ENCODE data around the gene CSAG3. TPM values are rescaled to one million over a fixed set of nuclear protein-coding genes. Genes with fewer than 3 reads are reported as not detected.
"Not testable (repeated sequence)": the region's sequence is repeated elsewhere in the genome, so short reads cannot be mapped to it uniquely, and the experiment has no call there.

Gene CSAG3
- not detected for total RNA-seq

GRCh38 chrX:152758918-152759317, at the start of gene CSAG3:
Gene CSAG3 (plus strand): TSS chrX:152759218.
- DNase-seq; H3K4me3 Mint-ChIP-seq; H3K27me3 Mint-ChIP-seq (ENCODE audit: low read depth); H3K36me3 Mint-ChIP-seq (ENCODE audit: insufficient read depth); H3K4me1 Mint-ChIP-seq (ENCODE audit: low read depth); ATAC-seq; H3K9me3 Mint-ChIP-seq: not testable (repeated sequence)

- not testable (repeated sequence) for H3K36me3 Mint-ChIP-seq (ENCODE audit: insufficient read depth); H3K27me3 Mint-ChIP-seq (ENCODE audit: low read depth); H3K4me1 Mint-ChIP-seq (ENCODE audit: low read depth); H3K4me3 Mint-ChIP-seq; DNase-seq; H3K9me3 Mint-ChIP-seq; ATAC-seq
Measured at GRCh38 chrX:152713195-152713594, 45.8 kb upstream of the CSAG3 start.

GRCh38 chrX:152713815-152714787, 44.9 kb upstream of the CSAG3 start, which contains the start of gene MAGEA2B:
Gene MAGEA2B (plus strand): TSS chrX:152714628. CDS start chrX:152717107, 2,479 bp downstream.
- not testable (repeated sequence) for H3K27me3 Mint-ChIP-seq (ENCODE audit: low read depth); H3K4me3 Mint-ChIP-seq; H3K9me3 Mint-ChIP-seq; ATAC-seq; H3K36me3 Mint-ChIP-seq (ENCODE audit: insufficient read depth); H3K4me1 Mint-ChIP-seq (ENCODE audit: low read depth); DNase-seq

GRCh38 chrX:152725409-152725808, 33.6 kb upstream of the CSAG3 start:
- Mint-ChIP-seq H3K36me3 (ENCODE audit: insufficient read depth) (no peaks in the 10 kb centered on the region), H3K4me1 (ENCODE audit: low read depth) (no peaks in the 10 kb centered on the region), H3K27me3 (ENCODE audit: low read depth) (peaks cover 10% of the 10 kb centered on the region), H3K9me3 (no peaks in the 10 kb centered on the region), H3K4me3 (no peak overlapping the region)
- ATAC-seq, result no peak
- DNase-seq, result no peak

GRCh38 chrX:152733261-152733975, 25.6 kb upstream of the CSAG3 start, which contains the start of the genes CSAG1 and MAGEA12:
Gene CSAG1 (minus strand): TSS chrX:152733721. CDS start chrX:152732460, 1,261 bp downstream.
Gene MAGEA12 (plus strand): TSS chrX:152733757. CDS start chrX:152736162, 2,405 bp downstream.
- no peak for DNase-seq
- H3K27me3 Mint-ChIP-seq (ENCODE audit: low read depth), result peaks cover 6% of the 10 kb centered on the region
- no peak within 1 kb of the TSS for H3K4me3 Mint-ChIP-seq
- H3K9me3 Mint-ChIP-seq, result no peaks in the 10 kb centered on the region
- H3K36me3 Mint-ChIP-seq (ENCODE audit: insufficient read depth), result no peaks in the 10 kb centered on the region
- no peaks in the 10 kb centered on the region for H3K4me1 Mint-ChIP-seq (ENCODE audit: low read depth)
- no peak for ATAC-seq

GRCh38 chrX:152734143-152734858, 24.7 kb upstream of the CSAG3 start:
- not testable (repeated sequence) for ATAC-seq; DNase-seq; H3K9me3 Mint-ChIP-seq; H3K27me3 Mint-ChIP-seq (ENCODE audit: low read depth); H3K36me3 Mint-ChIP-seq (ENCODE audit: insufficient read depth); H3K4me3 Mint-ChIP-seq; H3K4me1 Mint-ChIP-seq (ENCODE audit: low read depth)

GRCh38 chrX:152735101-152735500, 23.9 kb upstream of the CSAG3 start:
- no peak overlapping the region for H3K4me3 Mint-ChIP-seq
- peaks cover 3% of the 10 kb centered on the region for H3K27me3 Mint-ChIP-seq (ENCODE audit: low read depth)
- DNase-seq (no peak), ATAC-seq (no peak)
- no peaks in the 10 kb centered on the region for H3K9me3 Mint-ChIP-seq
- H3K4me1 Mint-ChIP-seq (ENCODE audit: low read depth), result no peaks in the 10 kb centered on the region
- H3K36me3 Mint-ChIP-seq (ENCODE audit: insufficient read depth), result no peaks in the 10 kb centered on the region

GRCh38 chrX:152735860-152736511, 23.0 kb upstream of the CSAG3 start:
- ATAC-seq (no peak), DNase-seq (no peak)
- Mint-ChIP-seq H3K27me3 (ENCODE audit: low read depth) (peaks cover 3% of the 10 kb centered on the region), H3K36me3 (ENCODE audit: insufficient read depth) (no peaks in the 10 kb centered on the region), H3K4me3 (no peak overlapping the region), H3K4me1 (ENCODE audit: low read depth) (no peaks in the 10 kb centered on the region), H3K9me3 (no peaks in the 10 kb centered on the region)

GRCh38 chrX:152736528-152736927, 22.5 kb upstream of the CSAG3 start:
- not testable (repeated sequence) for DNase-seq; H3K9me3 Mint-ChIP-seq; H3K4me1 Mint-ChIP-seq (ENCODE audit: low read depth); H3K27me3 Mint-ChIP-seq (ENCODE audit: low read depth); H3K36me3 Mint-ChIP-seq (ENCODE audit: insufficient read depth); ATAC-seq; H3K4me3 Mint-ChIP-seq

- no peaks in the 10 kb centered on the region for H3K4me1 Mint-ChIP-seq (ENCODE audit: low read depth)
- H3K9me3 Mint-ChIP-seq, result no peaks in the 10 kb centered on the region
- peaks cover 3% of the 10 kb centered on the region for H3K27me3 Mint-ChIP-seq (ENCODE audit: low read depth)
- H3K36me3 Mint-ChIP-seq (ENCODE audit: insufficient read depth), result no peaks in the 10 kb centered on the region
- ATAC-seq, result no peak
- DNase-seq, result no peak
- H3K4me3 Mint-ChIP-seq, result no peak overlapping the region
Measured at GRCh38 chrX:152738560-152738959, 20.5 kb upstream of the CSAG3 start.

- ATAC-seq; DNase-seq; H3K4me3 Mint-ChIP-seq; H3K27me3 Mint-ChIP-seq (ENCODE audit: low read depth); H3K36me3 Mint-ChIP-seq (ENCODE audit: insufficient read depth); H3K4me1 Mint-ChIP-seq (ENCODE audit: low read depth); H3K9me3 Mint-ChIP-seq: not testable (repeated sequence)
Measured at GRCh38 chrX:152753686-152754650, 5.0 kb upstream of the CSAG3 start, which contains the start of gene MAGEA2. Gene MAGEA2 (minus strand): TSS chrX:152753842. CDS start chrX:152751363, 2,479 bp downstream.

- H3K4me3 Mint-ChIP-seq; ATAC-seq; H3K27me3 Mint-ChIP-seq (ENCODE audit: low read depth): not testable (repeated sequence)
Measured at GRCh38 chrX:152754871-152755270, 4.1 kb upstream of the CSAG3 start.

GRCh38 chrX:152759544-152759943, 526 bp downstream of the CSAG3 start:
- H3K27me3 Mint-ChIP-seq (ENCODE audit: low read depth); H3K36me3 Mint-ChIP-seq (ENCODE audit: insufficient read depth); DNase-seq; ATAC-seq; H3K4me1 Mint-ChIP-seq (ENCODE audit: low read depth); H3K4me3 Mint-ChIP-seq; H3K9me3 Mint-ChIP-seq: not testable (repeated sequence)

More at GRCh38 chrX:152754871-152755270, 4.1 kb upstream of the CSAG3 start:
- not testable (repeated sequence) for DNase-seq; H3K4me1 Mint-ChIP-seq (ENCODE audit: low read depth); H3K36me3 Mint-ChIP-seq (ENCODE audit: insufficient read depth); H3K9me3 Mint-ChIP-seq

Measured in activated T-cell treated with anti-CD3 and anti-CD28 coated beads, Interleukin-2, amount 50 U/mL, for 4 hours (primary cell).